NCI-H2171 treated with DMSO at 0.1 percent for 48 hours (cell line): ENCODE measurements around the gene DNER.
"Not testable (repeated sequence)": the region's sequence is repeated elsewhere in the genome, so short reads cannot be mapped to it uniquely, and the experiment has no call there.

Experiments
- DNase-seq: peaks from one replicate; lab custom pipeline; 2025; lab: John Stamatoyannopoulos, UW

The DNER gene

GRCh38 chr2:229401171-229401865 is 313.0 kb downstream of the DNER start:
- DNase-seq = no peak

GRCh38 chr2:229393926-229394325 is 320.4 kb downstream of the DNER start:
- no peak for DNase-seq

- DNase-seq = no peak
Measured at GRCh38 chr2:229392196-229392595, 322.2 kb downstream of the DNER start.

GRCh38 chr2:229388731-229389130 is 325.6 kb downstream of the DNER start:
- DNase-seq = no peak

- no peak for DNase-seq
Measured at GRCh38 chr2:229387866-229388265, 326.5 kb downstream of the DNER start.

- DNase-seq = no peak
Measured at GRCh38 chr2:229380101-229380625, 334.2 kb downstream of the DNER start.

GRCh38 chr2:229378386-229378785 is 336.0 kb downstream of the DNER start:
- no peak for DNase-seq

GRCh38 chr2:229376866-229377265 is 337.5 kb downstream of the DNER start:
- DNase-seq = no peak

GRCh38 chr2:229375251-229375650 is 339.1 kb downstream of the DNER start:
- DNase-seq = no peak

GRCh38 chr2:229373311-229373710 is 341.0 kb downstream of the DNER start:
- not testable (repeated sequence) for DNase-seq

GRCh38 chr2:229372207-229372606 is 342.1 kb downstream of the DNER start:
- no peak for DNase-seq

GRCh38 chr2:229371086-229371485 is 343.3 kb downstream of the DNER start:
- DNase-seq = no peak

- DNase-seq = no peak
Measured at GRCh38 chr2:229370509-229370908, 343.8 kb downstream of the DNER start.

- no peak for DNase-seq
Measured at GRCh38 chr2:229363185-229363814, 351.1 kb downstream of the DNER start.

GRCh38 chr2:229350883-229351282 is 363.5 kb downstream of the DNER start:
- no peak for DNase-seq

- no peak for DNase-seq
Measured at GRCh38 chr2:229350117-229350805, 364.1 kb downstream of the DNER start.

- DNase-seq = no peak
Measured at GRCh38 chr2:229348128-229348527, 366.2 kb downstream of the DNER start.

- DNase-seq = no peak
Measured at GRCh38 chr2:229346816-229347540, 367.4 kb downstream of the DNER start.

- DNase-seq = no peak
Measured at GRCh38 chr2:229344955-229345354, 369.4 kb downstream of the DNER start.

- DNase-seq = no peak
Measured at GRCh38 chr2:229344151-229344551, 370.2 kb downstream of the DNER start.

GRCh38 chr2:229343661-229344060 is 370.7 kb downstream of the DNER start:
- DNase-seq = no peak

- DNase-seq = no peak
Measured at GRCh38 chr2:229342376-229342775, 372.0 kb downstream of the DNER start.
